ENCODE data around the gene GRB2.

DNA sequence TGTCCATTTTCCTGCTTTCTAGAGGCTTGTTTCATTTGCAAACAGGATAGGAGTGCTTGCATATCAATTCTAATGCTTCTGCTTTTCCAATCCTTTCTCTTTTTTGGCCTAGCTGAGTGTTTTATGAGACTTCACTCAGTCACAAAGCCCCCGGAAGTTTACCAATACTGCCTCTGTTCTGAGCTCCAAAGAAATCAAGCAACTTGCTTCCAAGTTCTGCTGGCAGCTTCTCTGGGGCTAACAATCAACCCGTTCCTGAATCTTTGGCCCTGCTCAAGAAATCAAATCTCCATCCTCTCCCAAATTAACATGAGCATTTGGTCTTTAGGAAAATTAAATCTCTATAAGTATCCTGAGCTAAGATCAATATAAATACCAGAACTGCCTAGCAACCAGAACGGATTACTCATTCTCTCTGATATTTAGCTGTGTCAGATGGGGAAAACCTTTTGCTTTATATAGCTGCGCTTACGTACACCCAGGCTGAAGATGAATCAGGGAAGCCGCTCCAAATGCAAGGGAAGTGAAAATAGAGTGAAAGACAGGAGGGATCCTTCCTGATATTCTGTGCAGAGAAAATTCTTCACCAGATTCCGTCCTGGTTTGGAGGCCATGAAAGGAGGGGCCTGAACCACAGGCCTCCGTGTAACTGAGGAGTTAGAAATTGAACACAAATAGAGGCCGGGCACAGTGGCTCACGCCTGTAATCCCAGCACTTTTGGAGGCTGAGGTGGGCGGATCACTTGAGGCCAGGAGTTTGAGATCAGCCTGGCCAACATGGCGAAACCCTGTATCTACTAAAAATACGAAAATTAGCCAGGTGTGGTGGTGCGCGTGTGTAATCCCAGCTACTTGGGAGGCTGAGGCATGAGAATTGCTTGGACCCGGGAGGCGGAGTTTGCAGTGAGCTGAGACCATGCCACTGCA, 23.3 kb upstream of the GRB2 start:
- TF ChIP-seq, protein P1, sequence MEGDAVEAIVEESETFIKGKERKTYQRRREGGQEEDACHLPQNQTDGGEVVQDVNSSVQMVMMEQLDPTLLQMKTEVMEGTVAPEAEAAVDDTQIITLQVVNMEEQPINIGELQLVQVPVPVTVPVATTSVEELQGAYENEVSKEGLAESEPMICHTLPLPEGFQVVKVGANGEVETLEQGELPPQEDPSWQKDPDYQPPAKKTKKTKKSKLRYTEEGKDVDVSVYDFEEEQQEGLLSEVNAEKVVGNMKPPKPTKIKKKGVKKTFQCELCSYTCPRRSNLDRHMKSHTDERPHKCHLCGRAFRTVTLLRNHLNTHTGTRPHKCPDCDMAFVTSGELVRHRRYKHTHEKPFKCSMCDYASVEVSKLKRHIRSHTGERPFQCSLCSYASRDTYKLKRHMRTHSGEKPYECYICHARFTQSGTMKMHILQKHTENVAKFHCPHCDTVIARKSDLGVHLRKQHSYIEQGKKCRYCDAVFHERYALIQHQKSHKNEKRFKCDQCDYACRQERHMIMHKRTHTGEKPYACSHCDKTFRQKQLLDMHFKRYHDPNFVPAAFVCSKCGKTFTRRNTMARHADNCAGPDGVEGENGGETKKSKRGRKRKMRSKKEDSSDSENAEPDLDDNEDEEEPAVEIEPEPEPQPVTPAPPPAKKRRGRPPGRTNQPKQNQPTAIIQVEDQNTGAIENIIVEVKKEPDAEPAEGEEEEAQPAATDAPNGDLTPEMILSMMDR (conservative IDR thresholded peaks at IDR 0.05; ENCODE audit: low read depth, low read length) = no peak
- TF ChIP-seq EZH2 (IDR thresholded peaks at IDR 0.05; ENCODE audit: borderline replicate concordance, low read depth, low read length, poor library complexity, severe bottlenecking) = no peak

All from A673 (cell line).